BE2C (cell line): Measurements from ENCODE around the gene CDS2.

Experiments
- DNase-seq: peaks from one replicate; pipeline ENCODE4 v3.0.0-alpha.2; 2020
- H3K27me3 ChIP-seq: fragments of 250-450 bp; sonication (Bioruptor Pico); 2 replicates; pipeline ENCODE4 v1.5.1; 2020; ENCODE audit warnings: mild to moderate bottlenecking
- H3K36me3 ChIP-seq: fragments of 250-450 bp; sonication (Bioruptor Pico); 2 replicates; pipeline ENCODE4 v1.5.1; 2020; ENCODE audit warnings: mild to moderate bottlenecking
- H3K4me1 ChIP-seq: fragments of 250-450 bp; sonication (Bioruptor Pico); 2 replicates; pipeline ENCODE4 v1.5.1; 2020
- H3K4me3 ChIP-seq: 2 replicates; pipeline ENCODE4 v1.5.1; 2011; ENCODE audit warnings: low read depth, low read length
- H3K9me3 ChIP-seq: fragments of 250-450 bp; sonication (Bioruptor Pico); 2 replicates; pipeline ENCODE4 v1.5.1; 2020
- CTCF ChIP-seq: IDR thresholded peaks from 2 replicates; pipeline ENCODE4 v1.5.1; 2012; ENCODE audit warnings: mild to moderate bottlenecking, low read depth, low read length

Gene CDS2

GRCh38 chr20:5181492-5181891 is 54.7 kb downstream of the CDS2 start:
- DNase-seq: no peak
- Histone ChIP-seq H3K36me3 (peaks cover 16% of the 10 kb centered on the region), H3K27me3 (no peaks in the 10 kb centered on the region), H3K4me3 (no peak overlapping the region), H3K9me3 (no peaks in the 10 kb centered on the region), H3K4me1 (peaks cover 12% of the 10 kb centered on the region; the same call in 1 of the 2 replicates)
- TF ChIP-seq CTCF: no peak

GRCh38 chr20:5181958-5182357 is 55.1 kb downstream of the CDS2 start:
- TF ChIP-seq CTCF: no peak
- no peaks in the 10 kb centered on the region for H3K9me3 ChIP-seq
- peaks cover 12% of the 10 kb centered on the region for H3K36me3 ChIP-seq
- H3K4me1 ChIP-seq: peaks cover 12% of the 10 kb centered on the region; the same call in 1 of the 2 replicates
- no peaks in the 10 kb centered on the region for H3K27me3 ChIP-seq
- DNase-seq: no peak
- H3K4me3 ChIP-seq: no peak overlapping the region

- no peak for TF ChIP-seq CTCF
- DNase-seq: no peak
- no peak overlapping the region for H3K4me3 ChIP-seq
- H3K36me3 ChIP-seq: peaks cover 12% of the 10 kb centered on the region
- H3K4me1 ChIP-seq: peaks cover 9% of the 10 kb centered on the region; the same call in 1 of the 2 replicates
- no peaks in the 10 kb centered on the region for H3K9me3 ChIP-seq
- no peaks in the 10 kb centered on the region for H3K27me3 ChIP-seq
Observed at GRCh38 chr20:5182615-5183254, 55.9 kb downstream of the CDS2 start.

- no peak for DNase-seq
- H3K4me1 ChIP-seq: no peaks in the 10 kb centered on the region
- H3K27me3 ChIP-seq: no peaks in the 10 kb centered on the region
- no peaks in the 10 kb centered on the region for H3K9me3 ChIP-seq
- TF ChIP-seq CTCF: no peak
- H3K36me3 ChIP-seq: peaks cover 4% of the 10 kb centered on the region
- no peak overlapping the region for H3K4me3 ChIP-seq
Observed at GRCh38 chr20:5183731-5184474, 57.1 kb downstream of the CDS2 start.

GRCh38 chr20:5184684-5185083 is 57.9 kb downstream of the CDS2 start:
- Histone ChIP-seq H3K36me3 (peaks cover 4% of the 10 kb centered on the region), H3K9me3 (no peaks in the 10 kb centered on the region), H3K4me1 (no peaks in the 10 kb centered on the region), H3K27me3 (no peaks in the 10 kb centered on the region), H3K4me3 (no peak overlapping the region)
- TF ChIP-seq CTCF: no peak
- DNase-seq: no peak

GRCh38 chr20:5187122-5187521 is 60.3 kb downstream of the CDS2 start:
- no peaks in the 10 kb centered on the region for H3K9me3 ChIP-seq
- no peak for TF ChIP-seq CTCF
- no peaks in the 10 kb centered on the region for H3K4me1 ChIP-seq
- no peak overlapping the region for H3K4me3 ChIP-seq
- H3K36me3 ChIP-seq: peaks cover 4% of the 10 kb centered on the region
- no peak for DNase-seq
- no peaks in the 10 kb centered on the region for H3K27me3 ChIP-seq
